ENCODE data around the gene C8G.

GRCh38 chr9:136947028-136947891 is 2.2 kb downstream of the C8G start:
- TF ChIP-seq, protein P1, sequence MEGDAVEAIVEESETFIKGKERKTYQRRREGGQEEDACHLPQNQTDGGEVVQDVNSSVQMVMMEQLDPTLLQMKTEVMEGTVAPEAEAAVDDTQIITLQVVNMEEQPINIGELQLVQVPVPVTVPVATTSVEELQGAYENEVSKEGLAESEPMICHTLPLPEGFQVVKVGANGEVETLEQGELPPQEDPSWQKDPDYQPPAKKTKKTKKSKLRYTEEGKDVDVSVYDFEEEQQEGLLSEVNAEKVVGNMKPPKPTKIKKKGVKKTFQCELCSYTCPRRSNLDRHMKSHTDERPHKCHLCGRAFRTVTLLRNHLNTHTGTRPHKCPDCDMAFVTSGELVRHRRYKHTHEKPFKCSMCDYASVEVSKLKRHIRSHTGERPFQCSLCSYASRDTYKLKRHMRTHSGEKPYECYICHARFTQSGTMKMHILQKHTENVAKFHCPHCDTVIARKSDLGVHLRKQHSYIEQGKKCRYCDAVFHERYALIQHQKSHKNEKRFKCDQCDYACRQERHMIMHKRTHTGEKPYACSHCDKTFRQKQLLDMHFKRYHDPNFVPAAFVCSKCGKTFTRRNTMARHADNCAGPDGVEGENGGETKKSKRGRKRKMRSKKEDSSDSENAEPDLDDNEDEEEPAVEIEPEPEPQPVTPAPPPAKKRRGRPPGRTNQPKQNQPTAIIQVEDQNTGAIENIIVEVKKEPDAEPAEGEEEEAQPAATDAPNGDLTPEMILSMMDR (IDR thresholded peaks at IDR 0.05) = no peak
- TF ChIP-seq POLR2A (IDR thresholded peaks at IDR 0.05) = peak; percentile 20

Measured in right lobe of liver (tissue), 4 donors.